NCI-H1436 treated with DMSO at 0.1 percent for 48 hours (cell line): Measurements from ENCODE around the gene ZCCHC2.
A peak's percentile ranks its signal among the peaks of the same experiment; 100 is the strongest.

Experiments
- DNase-seq: peaks from one replicate; lab custom pipeline; 2025; lab: John Stamatoyannopoulos, UW

The ZCCHC2 gene

DNA sequence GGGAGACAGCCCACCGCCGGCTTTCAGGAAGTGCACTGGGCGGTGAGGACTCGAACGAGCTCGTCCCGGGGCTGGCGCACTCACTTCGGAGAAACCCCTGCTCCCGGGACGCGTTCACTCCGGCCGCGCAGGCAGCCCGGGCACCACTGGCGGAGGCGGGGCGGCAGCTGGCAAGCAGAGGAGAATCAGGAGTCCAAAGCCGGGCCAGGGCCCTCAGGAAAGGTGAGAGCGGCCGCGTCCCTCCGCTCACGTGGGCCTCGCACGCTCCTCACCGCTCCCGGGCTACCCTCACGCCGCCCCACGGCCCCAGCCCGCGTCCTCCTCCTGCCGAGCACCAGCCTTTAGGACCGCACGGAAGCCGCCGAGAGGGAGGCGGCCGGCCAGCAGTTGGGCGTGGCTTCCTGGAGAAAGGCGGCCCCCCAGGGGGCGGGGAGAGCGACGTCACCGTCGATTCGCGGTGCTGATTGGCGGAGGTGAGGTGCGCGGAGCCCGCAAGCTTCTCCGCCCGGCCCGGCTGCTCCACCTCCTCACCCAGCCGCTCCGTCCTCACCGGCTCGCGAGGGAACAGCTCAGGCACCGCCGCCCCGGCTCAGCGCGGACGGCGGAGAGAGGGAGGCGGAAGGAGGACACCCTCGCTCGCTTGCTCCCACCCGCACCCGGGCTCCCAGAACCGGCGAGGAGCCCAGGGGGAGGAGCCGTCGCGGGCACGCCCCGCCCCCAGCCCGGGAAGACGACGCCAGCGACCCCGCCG, at the start of gene ZCCHC2:
TSS of gene ZCCHC2 (plus strand) at position 522 of the 751 bp plus-strand sequence. CDS start 400 bp downstream, outside the sequence.
- DNase-seq: peak; percentile 80

GRCh38 chr18:62479574-62479973, 43.3 kb upstream of the ZCCHC2 start:
- DNase-seq: no peak

DNA sequence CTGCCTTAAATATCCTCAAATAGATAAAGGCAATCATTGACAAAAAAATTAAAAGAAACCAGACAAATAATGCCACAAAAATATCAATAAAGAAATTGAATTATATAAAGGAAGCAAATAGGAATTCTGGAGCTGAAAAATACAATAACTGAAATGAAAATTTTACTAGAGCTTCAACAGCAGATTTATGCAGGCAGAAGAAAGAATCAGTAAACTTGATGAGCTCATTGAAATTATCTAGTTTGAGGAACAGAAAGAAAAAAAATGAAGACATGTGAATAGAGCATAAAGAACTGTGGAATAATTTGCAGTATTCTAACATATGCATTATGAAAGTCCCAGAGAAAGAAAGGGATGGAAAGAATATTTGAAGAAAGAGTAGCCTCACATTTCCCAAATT, 41.9 kb upstream of the ZCCHC2 start:
- no peak for DNase-seq

GRCh38 chr18:62484941-62485340, 37.9 kb upstream of the ZCCHC2 start:
- DNase-seq: no peak

- no peak for DNase-seq
Observed at GRCh38 chr18:62485684-62486083, 37.1 kb upstream of the ZCCHC2 start.

- DNase-seq: peak; percentile 21
Observed at GRCh38 chr18:62486290-62486964, 36.4 kb upstream of the ZCCHC2 start.

- DNase-seq: no peak
Observed at GRCh38 chr18:62487161-62487560, 35.7 kb upstream of the ZCCHC2 start.

GRCh38 chr18:62490967-62491695, 31.7 kb upstream of the ZCCHC2 start:
- DNase-seq: no peak

GRCh38 chr18:62493033-62493862, 29.6 kb upstream of the ZCCHC2 start:
- no peak for DNase-seq

DNA sequence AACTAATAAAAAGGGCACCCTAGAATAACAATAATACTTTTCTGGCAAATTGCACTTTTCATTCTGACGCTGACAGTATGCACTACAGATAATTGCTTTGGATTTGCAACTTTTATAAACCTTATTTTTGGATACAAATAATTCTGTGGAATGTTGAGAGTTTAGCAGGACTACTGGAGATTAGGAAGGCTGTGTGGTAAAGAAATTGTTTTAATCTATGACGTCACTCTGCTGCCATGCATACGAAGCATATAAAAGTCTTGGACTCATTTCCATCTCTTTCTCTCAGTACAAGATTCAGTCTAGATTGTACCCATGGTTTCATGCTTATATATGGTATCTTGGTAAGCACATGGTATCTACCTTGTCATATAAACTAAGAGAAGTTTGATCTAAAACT, 28.1 kb upstream of the ZCCHC2 start:
- no peak for DNase-seq

DNA sequence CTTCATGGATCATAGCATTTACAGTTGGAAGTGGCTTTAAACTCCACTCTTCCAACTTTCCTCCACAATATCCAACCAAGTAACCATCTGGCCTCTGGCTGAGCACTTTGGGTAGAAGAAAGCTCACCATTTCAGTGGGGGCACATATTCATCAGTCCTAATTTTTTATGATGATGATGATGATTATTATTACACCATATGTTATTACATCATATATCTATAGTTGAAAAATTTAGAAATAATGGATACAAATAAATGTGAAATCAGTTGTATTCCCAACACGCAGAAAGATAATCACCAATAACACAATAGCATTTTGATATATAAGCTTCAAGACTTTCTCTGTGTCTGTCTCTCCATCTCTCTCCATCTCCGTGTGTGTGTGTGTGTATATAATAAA, 26.6 kb upstream of the ZCCHC2 start:
- no peak for DNase-seq

DNA sequence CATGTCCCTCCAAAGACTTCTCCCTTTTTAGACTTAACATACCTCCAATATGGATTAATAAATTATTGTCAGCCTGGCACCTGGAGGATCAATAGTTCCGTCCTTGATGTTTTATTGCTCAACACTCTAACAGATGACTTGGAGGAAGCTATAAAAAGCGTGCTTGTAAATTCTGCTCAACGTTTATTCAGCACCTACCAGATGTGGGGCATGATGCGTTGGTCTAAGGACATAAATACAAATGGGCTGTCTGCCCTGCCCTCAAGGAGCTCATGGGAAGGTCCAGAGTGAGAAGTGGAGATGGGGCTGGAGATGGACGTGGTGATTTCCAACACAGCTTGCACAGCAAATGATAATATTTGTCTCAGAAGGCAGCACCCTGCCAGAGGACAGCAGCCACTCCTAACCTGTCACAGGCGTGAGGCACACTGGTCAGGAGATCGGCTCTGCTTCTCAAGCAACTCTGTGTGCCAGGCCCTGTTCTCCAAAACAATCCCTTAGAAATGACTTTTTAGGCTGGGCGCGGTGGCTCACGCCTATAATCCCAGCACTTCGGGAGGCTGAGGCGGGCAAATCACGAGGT, 25.5 kb upstream of the ZCCHC2 start:
- DNase-seq: no peak

DNA sequence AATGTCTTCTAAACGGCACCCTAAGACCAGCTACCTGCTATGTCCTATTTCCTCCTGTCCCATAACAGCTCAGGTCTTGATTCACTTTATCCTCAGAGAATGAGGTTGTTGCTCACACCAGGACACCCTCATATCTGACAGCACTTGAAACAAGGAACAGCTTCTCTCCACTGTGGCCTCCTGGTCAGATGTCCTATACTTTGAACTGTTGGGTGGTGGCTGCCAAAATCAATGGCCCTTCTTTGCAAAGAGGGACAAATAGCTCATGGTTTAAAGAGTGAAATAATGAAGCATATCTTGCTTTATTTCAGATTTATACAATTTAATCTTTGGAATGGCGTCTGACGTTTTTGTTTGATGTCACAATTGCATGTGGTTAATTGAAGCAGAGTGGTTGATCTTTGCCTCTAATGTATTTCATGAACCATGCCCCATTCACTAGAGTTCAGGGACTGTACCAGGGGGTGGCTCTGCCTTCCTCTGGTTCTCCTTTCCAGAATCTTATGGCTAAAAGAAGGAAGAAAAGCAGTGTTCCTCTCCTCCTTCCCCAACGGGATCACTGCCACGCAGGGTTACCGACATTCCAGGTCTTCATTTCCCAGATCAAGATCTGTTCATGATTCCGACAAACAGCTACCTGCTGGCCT, 24.1 kb upstream of the ZCCHC2 start:
- DNase-seq: no peak

DNA sequence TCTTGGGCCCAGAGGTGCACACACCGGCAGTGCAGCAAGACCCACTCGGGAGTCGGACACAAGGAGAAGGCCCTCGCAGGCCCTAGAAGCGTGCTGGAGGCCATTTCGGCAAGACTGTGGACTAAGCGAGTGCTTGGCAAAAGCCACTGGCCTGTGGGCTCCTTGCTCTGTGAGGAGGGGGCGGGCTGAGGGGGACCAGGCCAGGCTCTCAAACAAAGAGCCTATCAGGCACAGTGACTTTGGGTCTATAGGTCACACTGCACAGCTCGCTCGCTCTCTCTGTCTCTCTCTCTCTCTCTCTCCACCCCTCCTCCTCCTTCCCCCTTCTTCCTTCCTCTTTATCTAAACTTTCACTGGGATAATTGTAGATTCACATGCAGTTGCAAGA, 23.6 kb upstream of the ZCCHC2 start:
- DNase-seq: no peak

- no peak for DNase-seq
Observed at GRCh38 chr18:62500174-62500573, 22.7 kb upstream of the ZCCHC2 start.

- no peak for DNase-seq
Observed at GRCh38 chr18:62500966-62501591, 21.7 kb upstream of the ZCCHC2 start.

GRCh38 chr18:62505669-62506494, 16.9 kb upstream of the ZCCHC2 start:
- DNase-seq: no peak

GRCh38 chr18:62506495-62507143, 16.2 kb upstream of the ZCCHC2 start:
- DNase-seq: no peak

DNA sequence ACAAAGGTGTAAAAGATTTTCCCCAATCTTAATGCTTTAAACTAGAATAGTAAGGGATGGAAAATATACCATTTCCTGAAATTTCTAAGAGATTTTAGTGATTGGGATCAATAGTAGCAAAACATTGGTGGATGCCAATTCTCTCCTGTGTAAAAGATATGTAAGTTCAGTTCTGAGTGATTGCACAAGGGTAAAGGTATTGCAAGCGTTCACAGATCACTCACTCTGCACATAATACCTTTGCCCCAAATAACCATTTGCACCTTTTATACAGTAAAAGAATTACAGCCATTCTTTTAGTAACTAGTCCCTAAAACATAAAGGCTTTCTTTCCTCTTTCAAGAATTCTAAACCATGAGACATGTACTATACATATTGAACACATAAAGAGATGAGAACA, 13.0 kb upstream of the ZCCHC2 start:
- DNase-seq: no peak
